Heart left ventricle (tissue), 16 donors: ENCODE measurements around the gene CD40LG. TPM values are rescaled to one million over a fixed set of nuclear protein-coding genes. Genes with fewer than 3 reads are reported as not detected.

Experiments used
- ATAC-seq, 4 donors: fragments of 200-7000 bp; cut with Tn5 transposase; one replicate each; pipeline ENCODE4 v1.9.1; 2020 to 2022; ENCODE audit warnings: moderate library complexity in 4 of 4, mild to moderate bottlenecking in 3 of 4, moderate number of reproducible peaks in 1 of 4
- DNase-seq, 5 donors: peaks; one replicate each; pipeline ENCODE4 v3.0.0-alpha.2; 2020
- H3K27ac ChIP-seq, 12 donors: fragments of 200-600 bp; sonication (generic) in 4 of 12; one replicate each; pipeline versions ENCODE4 v1.5.0 to v1.8.0; 2016 to 2022; ENCODE audit warnings: mild to moderate bottlenecking in 2 of 12
- H3K27me3 ChIP-seq, 9 donors: fragments of 200-600 bp; sonication (generic) in 2 of 9; one replicate each; pipeline versions ENCODE4 v1.5.1 to v1.8.0; 2016 to 2022; ENCODE audit warnings: mild to moderate bottlenecking in 3 of 9
- H3K36me3 ChIP-seq, 9 donors: fragments of 200-600 bp; sonication (generic) in 2 of 9; one replicate each; pipeline versions ENCODE4 v1.5.0 to v1.8.0; 2018 to 2022; ENCODE audit warnings: mild to moderate bottlenecking in 2 of 9
- H3K4me1 ChIP-seq, 12 donors: fragments of 200-600 bp; sonication (generic) in 4 of 12; one replicate each; pipeline versions ENCODE4 v1.5.0 to v1.8.0; 2016 to 2022; ENCODE audit warnings: mild to moderate bottlenecking in 3 of 12
- H3K4me3 ChIP-seq, 12 donors: fragments of 200-600 bp; sonication (generic) in 4 of 12; one replicate each; pipeline versions ENCODE4 v1.5.0 to v1.8.0; 2017 to 2022; ENCODE audit warnings: mild to moderate bottlenecking in 9 of 12, moderate library complexity in 4 of 12
- H3K9me3 ChIP-seq, 12 donors: fragments of 200-600 bp; sonication (generic) in 4 of 12; one replicate each; pipeline versions ENCODE4 v1.5.0 to v1.8.0; 2016 to 2022; ENCODE audit warnings: mild to moderate bottlenecking in 1 of 12
- POLR2A ChIP-seq, 2 donors: fragments of 450-650 bp; IDR thresholded peaks; one replicate each; pipeline ENCODE4 v1.6.1; 2017; ENCODE audit warnings: antibody characterized with exemption in 2 of 2, mild to moderate bottlenecking in 2 of 2, moderate library complexity in 2 of 2
- WGBS, 4 donors: extraction: QIAGEN DNeasy Blood & Tissue Kit in 2 of 4; methylation state at CpG; one replicate each; pipeline versions ENCODE4 v1.1.5 to v1.1.7; 2013 to 2018; 5-methylcytosine and 5-hydroxymethylcytosine counted together
- intact Hi-C, 10 donors: fragments of 100-400 bp; cut with DNase I; formaldehyde crosslinking; loops; one replicate each; pipeline versions ENCODE4 v1.11.1 to v1.14.2; 2022
- polyA plus RNA-seq, 2 donors: library from polyadenylated mRNA; stranded (reverse); fragments of 200-250 nt; gene quantifications; one replicate each; pipeline ENCODE4 v1.2.3, GENCODE V29; 2013
- total RNA-seq, 9 donors: library from RNA; depleted of rRNA in 2 of 9; stranded (reverse); fragments of >200 nt in 2 of 9; fragmentation: NEBNext Ultra II Directional in 3 of 9; extraction: Animal tissue kit (Norgen Biotek cat#: 25700) in 3 of 9; gene quantifications; one replicate each; pipeline versions ENCODE4 v1.1.0 to v1.2.4, GENCODE V29; 2016 to 2023
- TF ChIP-seq, protein P1 (sequence below), 12 donors: fragments of 200-600 bp; sonication (generic) in 4 of 12; IDR thresholded peaks; one replicate each; pipeline versions ENCODE4 v1.5.0 to v1.8.0; 2018 to 2022; ENCODE audit warnings: antibody characterized with exemption in 12 of 12, mild to moderate bottlenecking in 5 of 12
- donor health status: ischemic (EF 13 %, LVEDD 7.1; RV severe dilation, severe dysfunction).
- donor health status: healthy with polysubstance abuse.
- donor health status: DM: no; HTN: yes; CAD: no.
- donor health status: DM: no; HTN: no; CAD: no.
- donor health status: ischemic (EF 25% LVEDD 6.9; RV normal size, moderate dysfunction).
- donor health status: ischemic (EF 25% LVEDD 5.7; RV mildly dilated, moderate dysfunction).
- donor health status: healthy.
- donor health status: DM: yes; HTN: yes; CAD: no.
- donor health status: ischemic (EF 35%, LVEDD 5.7; RV mildly dilated, moderate dysfunction).
- donor health status: nonischemic (EF 11% LVEDD 7.7; RV severe dilation, severe dysfunction).
- donor health status: DM: yes; HTN: yes; CAD: no.
- donor health status: PGD.
- donor health status: ischemic (EF 29% LVEDD 5.4; RV normal size, mild dysfunction).
- donor health status: nonischemic (EF 23%, LVEDD 6.1; RV moderate dilation, normal function).

CD40LG gene
- total and polyA plus RNA-seq, 11 donors = 0.04 to 0.75 (median 0.36) TPM; not detected in 8

DNA sequence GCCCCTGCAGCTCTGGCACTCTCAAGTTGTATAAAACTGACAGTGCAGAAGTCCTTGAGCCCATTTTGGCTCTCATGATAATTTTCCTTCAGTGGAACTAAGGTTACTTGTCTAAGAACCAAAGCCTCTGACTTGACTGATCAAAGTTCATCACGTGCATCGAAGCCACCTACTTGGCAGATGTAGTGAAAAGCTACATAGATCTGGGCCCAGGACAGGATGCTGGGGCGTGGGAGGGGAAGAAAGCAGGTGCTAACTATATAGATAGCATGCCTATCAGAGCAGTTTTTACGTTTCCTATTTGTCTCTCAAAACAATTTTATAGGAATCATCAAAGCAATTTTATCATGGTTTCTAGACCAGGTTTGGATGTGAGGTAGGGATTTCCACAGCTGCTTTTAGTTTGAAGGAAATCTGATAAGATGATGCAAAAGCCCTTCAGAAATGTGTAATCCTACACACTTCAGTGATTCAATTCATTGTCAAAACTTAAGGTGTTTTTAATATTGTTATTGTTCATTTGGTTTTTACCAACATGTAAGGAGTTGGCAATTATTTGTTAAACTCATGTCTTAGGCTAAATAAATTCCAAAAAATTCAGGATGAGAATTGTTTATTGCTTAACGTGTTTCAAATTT lies 1.2 kb upstream of the CD40LG start:
- no peak overlapping the region for H3K27ac ChIP-seq
- no peak for ATAC-seq
- H3K9me3 ChIP-seq = no peaks in the 10 kb centered on the region
- no peaks in the 10 kb centered on the region for H3K36me3 ChIP-seq
- no peaks in the 10 kb centered on the region for H3K4me1 ChIP-seq
- intact Hi-C loops = no loop called here
- TF ChIP-seq POLR2A (IDR thresholded peaks at IDR 0.05) = no peak
- TF ChIP-seq, protein P1, sequence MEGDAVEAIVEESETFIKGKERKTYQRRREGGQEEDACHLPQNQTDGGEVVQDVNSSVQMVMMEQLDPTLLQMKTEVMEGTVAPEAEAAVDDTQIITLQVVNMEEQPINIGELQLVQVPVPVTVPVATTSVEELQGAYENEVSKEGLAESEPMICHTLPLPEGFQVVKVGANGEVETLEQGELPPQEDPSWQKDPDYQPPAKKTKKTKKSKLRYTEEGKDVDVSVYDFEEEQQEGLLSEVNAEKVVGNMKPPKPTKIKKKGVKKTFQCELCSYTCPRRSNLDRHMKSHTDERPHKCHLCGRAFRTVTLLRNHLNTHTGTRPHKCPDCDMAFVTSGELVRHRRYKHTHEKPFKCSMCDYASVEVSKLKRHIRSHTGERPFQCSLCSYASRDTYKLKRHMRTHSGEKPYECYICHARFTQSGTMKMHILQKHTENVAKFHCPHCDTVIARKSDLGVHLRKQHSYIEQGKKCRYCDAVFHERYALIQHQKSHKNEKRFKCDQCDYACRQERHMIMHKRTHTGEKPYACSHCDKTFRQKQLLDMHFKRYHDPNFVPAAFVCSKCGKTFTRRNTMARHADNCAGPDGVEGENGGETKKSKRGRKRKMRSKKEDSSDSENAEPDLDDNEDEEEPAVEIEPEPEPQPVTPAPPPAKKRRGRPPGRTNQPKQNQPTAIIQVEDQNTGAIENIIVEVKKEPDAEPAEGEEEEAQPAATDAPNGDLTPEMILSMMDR (IDR thresholded peaks at IDR 0.05) = no peak
- DNase-seq = no peak
- WGBS, 4 donors = 60 to 76% (median 66%) methylated on average over 5 of the region's 5 CpGs
- peaks cover 0 to 8% (median 0%) of the 10 kb centered on the region in 9 donors for H3K27me3 ChIP-seq
- no peak overlapping the region for H3K4me3 ChIP-seq

DNA sequence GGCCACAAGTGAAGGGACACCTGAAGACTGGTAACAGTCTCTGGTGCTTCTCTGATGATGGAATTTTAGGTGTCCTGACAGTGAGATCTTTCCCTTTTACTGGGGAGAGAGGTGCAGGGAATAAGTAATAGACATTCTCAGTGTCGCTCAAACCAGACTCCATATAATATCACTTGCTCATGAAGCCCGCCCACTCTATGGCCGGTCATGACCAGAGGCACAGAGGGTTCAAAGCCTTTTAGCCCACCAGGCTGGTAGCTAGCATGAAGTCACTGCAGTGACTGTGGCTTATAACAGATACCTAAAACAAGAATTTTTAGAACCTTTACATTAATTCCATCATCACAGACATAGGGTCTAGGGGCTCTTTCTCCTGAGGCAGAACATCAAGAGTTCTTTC lies 2.9 kb downstream of the CD40LG start:
- no peaks in the 10 kb centered on the region for H3K9me3 ChIP-seq
- H3K4me1 ChIP-seq = no peaks in the 10 kb centered on the region
- H3K4me3 ChIP-seq = peak overlapping the region in 1 of 12 donors; percentile 30
- H3K27me3 ChIP-seq = no peaks in the 10 kb centered on the region
- WGBS, 4 donors = 82 to 100% (median 96%) methylated on average over 2 to 3 of the region's 3 CpGs
- no peak for TF ChIP-seq POLR2A (IDR thresholded peaks at IDR 0.05)
- TF ChIP-seq, protein P1 (IDR thresholded peaks at IDR 0.05) = no peak
- ATAC-seq (no peak), DNase-seq (no peak)
- H3K27ac ChIP-seq = no peak overlapping the region
- intact Hi-C loops = no loop called here
- H3K36me3 ChIP-seq = no peaks in the 10 kb centered on the region

DNA sequence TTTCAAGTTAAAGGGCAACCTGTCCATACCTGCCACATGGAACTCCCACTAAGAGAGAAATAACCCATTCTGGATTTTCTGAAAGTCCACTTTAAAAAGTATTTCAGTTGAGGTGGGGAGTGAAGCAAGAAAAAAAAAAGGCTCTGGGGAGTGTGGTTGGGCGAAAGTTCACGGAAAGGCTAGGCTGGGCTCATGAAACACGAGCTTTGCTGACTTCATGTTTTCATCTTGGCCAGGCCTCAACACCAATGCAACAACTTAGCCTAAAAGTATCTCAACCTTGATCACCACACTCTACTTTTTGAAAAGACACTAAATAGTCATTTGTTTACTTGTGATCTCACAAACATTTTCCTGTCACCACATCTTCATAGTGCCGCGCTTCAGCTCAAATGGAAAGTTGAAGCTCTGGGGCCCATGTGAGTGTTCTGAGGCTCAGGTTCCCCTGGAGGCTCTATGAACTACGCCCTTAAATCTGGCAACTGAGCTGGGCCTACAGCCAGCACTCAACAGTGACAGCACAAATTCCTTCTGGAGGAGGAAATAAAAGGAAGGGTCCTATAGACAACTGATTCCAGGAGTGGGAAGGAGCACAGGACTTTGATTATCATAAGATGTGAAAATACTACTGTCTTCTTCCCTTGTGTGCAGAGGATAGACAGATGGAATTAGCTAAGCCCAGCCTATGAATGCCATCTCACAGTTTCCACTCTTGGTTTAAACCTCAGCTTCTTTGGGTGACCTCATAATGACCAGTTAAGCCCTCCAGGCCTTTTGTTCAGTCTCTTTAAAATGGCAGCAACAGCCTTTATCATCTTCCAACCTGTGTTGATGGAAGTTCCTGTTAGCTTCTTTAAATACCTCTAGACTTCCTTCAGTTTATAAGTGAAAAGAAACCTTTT lies 5.1 kb downstream of the CD40LG start:
- intact Hi-C loops = no loop called here
- no peak overlapping the region for H3K27ac ChIP-seq

More for the DNA sequence above, 5.1 kb downstream of the CD40LG start:
- WGBS, 4 donors = 67 to 82% (median 75%) methylated on average over 6 of the region's 6 CpGs
- peak overlapping the region in 1 of 12 donors; percentile 13 for H3K4me3 ChIP-seq
- no peaks in the 10 kb centered on the region for H3K27me3 ChIP-seq
- no peaks in the 10 kb centered on the region for H3K4me1 ChIP-seq
- H3K9me3 ChIP-seq = no peaks in the 10 kb centered on the region
- no peaks in the 10 kb centered on the region for H3K36me3 ChIP-seq
- TF ChIP-seq, protein P1 (IDR thresholded peaks at IDR 0.05) = no peak
- TF ChIP-seq POLR2A (IDR thresholded peaks at IDR 0.05) = no peak
- ATAC-seq (no peak), DNase-seq (no peak)
